IgD-negative memory B cell (primary cell): ENCODE measurements around the gene GALNT7. TPM values are rescaled to one million over a fixed set of nuclear protein-coding genes. Genes with fewer than 3 reads are reported as not detected.

Experiments used
- H3K27ac Mint-ChIP-seq, 3 donors: one replicate each; pipeline ENCODE4 v1.8.0; 2020 to 2022; ENCODE audit warnings: mild to moderate bottlenecking in 3 of 3, mixed read lengths in 3 of 3, moderate library complexity in 1 of 3
- H3K27me3 Mint-ChIP-seq: one replicate; pipeline ENCODE4 v1.8.0; 2021; ENCODE audit warnings: mixed read lengths
- H3K36me3 Mint-ChIP-seq: one replicate; pipeline ENCODE4 v1.8.0; 2020; ENCODE audit warnings: mild to moderate bottlenecking, mixed read lengths
- H3K4me1 Mint-ChIP-seq, 3 donors: one replicate each; pipeline ENCODE4 v1.8.0; 2020 to 2022; ENCODE audit warnings: mixed read lengths in 3 of 3, mild to moderate bottlenecking in 1 of 3
- H3K4me3 Mint-ChIP-seq, 4 donors: one replicate each; pipeline ENCODE4 v1.8.0; 2020 to 2022; ENCODE audit warnings: mild to moderate bottlenecking in 4 of 4, mixed read lengths in 4 of 4, moderate library complexity in 3 of 4
- H3K9me3 Mint-ChIP-seq, 3 donors: one replicate each; pipeline ENCODE4 v1.8.0; 2020 to 2021; ENCODE audit warnings: mixed read lengths in 3 of 3, mild to moderate bottlenecking in 1 of 3
- polyA plus RNA-seq: library from polyadenylated mRNA; unstranded; fragments of 300-500 nt; fragmentation: Illumina TruSeq; gene quantifications from one replicate; pipeline ENCODE4 v1.2.3, GENCODE V29; 2021

Gene GALNT7
- polyA plus RNA-seq, 1 donor from 2014 or later: 7.1 TPM

DNA sequence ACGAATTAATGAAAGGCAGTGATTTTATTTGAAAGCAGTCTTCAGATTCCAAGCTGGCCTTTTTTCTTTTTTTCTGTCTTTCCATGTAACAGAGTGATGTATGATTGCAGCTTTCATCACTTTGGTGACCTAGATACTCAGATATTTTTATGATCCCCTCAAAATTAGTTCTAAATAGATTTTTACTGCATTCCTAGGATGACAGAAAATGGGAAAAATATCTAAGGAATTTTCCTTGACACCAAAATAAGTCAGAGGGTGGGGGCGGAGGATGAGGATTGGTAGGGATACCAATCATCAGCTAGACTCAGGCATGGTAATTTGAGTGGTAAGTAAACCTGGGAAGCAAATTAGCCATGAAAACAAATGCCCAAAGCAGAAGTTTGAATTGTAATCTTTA is 177.5 kb downstream of the GALNT7 start:
- Mint-ChIP-seq H3K4me3 (no peak overlapping the region), H3K36me3 (no peaks in the 10 kb centered on the region), H3K9me3 (no peaks in the 10 kb centered on the region), H3K27ac (no peak overlapping the region), H3K4me1 (peaks cover 1 to 7% (median 4%) of the 10 kb centered on the region in 3 donors), H3K27me3 (no peaks in the 10 kb centered on the region)

DNA sequence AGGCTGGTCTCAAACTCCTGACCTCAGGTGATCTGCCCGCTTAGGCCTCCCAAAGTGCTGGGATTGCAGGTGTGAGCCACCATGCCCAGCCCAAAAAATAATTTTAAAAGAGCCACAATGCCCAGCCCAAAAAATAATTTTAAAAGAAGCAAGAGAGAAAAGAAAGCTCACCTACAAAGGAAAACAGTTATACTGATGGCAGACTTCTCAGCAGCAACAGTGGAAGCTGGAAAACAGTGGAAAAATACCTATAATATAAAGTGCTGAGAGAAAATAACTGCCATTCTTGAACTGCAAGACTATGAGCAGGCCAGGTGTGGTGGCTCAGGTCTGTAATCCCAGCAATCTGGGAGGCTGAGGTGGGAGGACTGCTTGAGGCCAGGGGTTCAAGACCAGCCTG is 178.9 kb downstream of the GALNT7 start:
- Mint-ChIP-seq H3K27ac (no peak overlapping the region), H3K9me3 (no peaks in the 10 kb centered on the region), H3K4me3 (no peak overlapping the region), H3K36me3 (no peaks in the 10 kb centered on the region), H3K4me1 (peaks cover 1 to 7% (median 4%) of the 10 kb centered on the region in 3 donors), H3K27me3 (no peaks in the 10 kb centered on the region)

GRCh38 chr4:173357939-173358338 is 189.3 kb downstream of the GALNT7 start:
- H3K27me3 Mint-ChIP-seq: peaks cover 2% of the 10 kb centered on the region
- no peak overlapping the region for H3K4me3 Mint-ChIP-seq
- no peak overlapping the region for H3K27ac Mint-ChIP-seq
- H3K36me3 Mint-ChIP-seq: no peaks in the 10 kb centered on the region
- no peaks in the 10 kb centered on the region for H3K9me3 Mint-ChIP-seq
- H3K4me1 Mint-ChIP-seq: no peaks in the 10 kb centered on the region

DNA sequence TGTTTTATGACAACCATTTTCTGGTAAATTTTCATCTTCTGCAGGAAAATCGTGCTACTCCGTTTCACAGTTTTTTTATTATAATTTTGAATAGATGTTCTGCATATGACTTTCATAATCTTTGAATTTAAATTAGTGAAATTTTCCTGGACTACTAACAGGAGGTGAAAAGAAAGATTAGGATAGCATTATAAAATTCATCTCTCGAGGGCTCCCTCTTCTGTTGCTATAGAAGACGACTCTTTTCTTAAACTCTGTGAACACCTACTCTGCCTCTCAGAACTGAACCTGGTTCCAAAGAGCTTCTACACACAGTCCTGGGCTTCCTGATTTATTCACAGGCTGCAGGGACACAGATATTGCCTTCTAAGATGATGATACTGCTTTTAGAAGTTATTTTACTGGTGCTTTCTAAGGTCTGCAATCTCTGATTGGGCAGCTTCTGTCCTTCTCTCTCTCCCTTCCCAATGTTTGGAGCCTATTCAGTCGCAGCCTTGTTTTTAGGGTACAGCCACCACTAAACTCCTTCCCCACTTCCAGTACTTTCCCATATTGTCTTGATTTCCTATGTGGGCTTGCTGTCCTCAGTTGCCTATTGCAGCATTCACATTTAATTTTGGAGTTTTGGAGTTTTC is 192.1 kb downstream of the GALNT7 start:
- H3K9me3 Mint-ChIP-seq: no peaks in the 10 kb centered on the region
- no peaks in the 10 kb centered on the region for H3K4me1 Mint-ChIP-seq
- no peak overlapping the region for H3K27ac Mint-ChIP-seq
- H3K4me3 Mint-ChIP-seq: no peak overlapping the region
- H3K36me3 Mint-ChIP-seq: no peaks in the 10 kb centered on the region
- peaks cover 2% of the 10 kb centered on the region for H3K27me3 Mint-ChIP-seq

GRCh38 chr4:173362666-173363065 is 194.1 kb downstream of the GALNT7 start:
- Mint-ChIP-seq H3K27me3 (peaks cover 2% of the 10 kb centered on the region), H3K36me3 (no peaks in the 10 kb centered on the region), H3K4me3 (no peak overlapping the region), H3K27ac (no peak overlapping the region), H3K9me3 (no peaks in the 10 kb centered on the region), H3K4me1 (no peaks in the 10 kb centered on the region)

GRCh38 chr4:173365359-173365996 is 196.9 kb downstream of the GALNT7 start:
- no peaks in the 10 kb centered on the region for H3K9me3 Mint-ChIP-seq

DNA sequence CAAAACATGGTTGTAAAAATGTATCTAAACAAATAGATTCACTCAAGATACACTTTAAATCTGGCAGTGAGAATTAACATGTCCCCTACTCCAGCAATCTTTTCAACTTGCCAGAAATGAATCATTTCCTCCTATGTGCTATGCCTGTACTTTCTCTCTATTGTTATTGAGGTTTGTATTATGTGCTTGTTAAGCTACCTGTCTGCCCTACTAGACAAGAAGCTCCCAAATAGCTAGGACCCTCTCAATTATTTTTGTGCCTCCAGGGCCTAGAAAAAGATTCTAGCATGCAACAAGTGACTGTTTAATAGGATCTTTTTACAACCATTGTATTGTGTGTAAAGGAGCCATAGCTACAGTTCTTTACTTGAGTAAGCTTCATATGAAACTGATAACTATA is 198.7 kb downstream of the GALNT7 start:
- no peaks in the 10 kb centered on the region for H3K9me3 Mint-ChIP-seq

More at GRCh38 chr4:173365359-173365996, 196.9 kb downstream of the GALNT7 start:
- peak overlapping the region in 1 of 4 donors; percentile 14 for H3K4me3 Mint-ChIP-seq
- no peaks in the 10 kb centered on the region for H3K27me3 Mint-ChIP-seq
- no peak overlapping the region for H3K27ac Mint-ChIP-seq
- H3K36me3 Mint-ChIP-seq: no peaks in the 10 kb centered on the region
- peaks cover 0 to 3% (median 0%) of the 10 kb centered on the region in 3 donors for H3K4me1 Mint-ChIP-seq

GRCh38 chr4:173367946-173368345 is 199.3 kb downstream of the GALNT7 start:
- no peaks in the 10 kb centered on the region for H3K9me3 Mint-ChIP-seq
- H3K27me3 Mint-ChIP-seq: peaks cover 2% of the 10 kb centered on the region
- no peaks in the 10 kb centered on the region for H3K36me3 Mint-ChIP-seq
- peaks cover 5 to 9% (median 5%) of the 10 kb centered on the region in 3 donors for H3K4me1 Mint-ChIP-seq
- no peak overlapping the region for H3K27ac Mint-ChIP-seq
- peak overlapping the region in 1 of 4 donors; percentile 24 for H3K4me3 Mint-ChIP-seq

More for the DNA sequence above, 198.7 kb downstream of the GALNT7 start:
- H3K4me3 Mint-ChIP-seq: peak overlapping the region in 1 of 4 donors; percentile 44
- H3K27me3 Mint-ChIP-seq: peaks cover 2% of the 10 kb centered on the region
- peaks cover 3 to 7% (median 5%) of the 10 kb centered on the region in 3 donors for H3K4me1 Mint-ChIP-seq
- no peaks in the 10 kb centered on the region for H3K36me3 Mint-ChIP-seq
- H3K27ac Mint-ChIP-seq: no peak overlapping the region

DNA sequence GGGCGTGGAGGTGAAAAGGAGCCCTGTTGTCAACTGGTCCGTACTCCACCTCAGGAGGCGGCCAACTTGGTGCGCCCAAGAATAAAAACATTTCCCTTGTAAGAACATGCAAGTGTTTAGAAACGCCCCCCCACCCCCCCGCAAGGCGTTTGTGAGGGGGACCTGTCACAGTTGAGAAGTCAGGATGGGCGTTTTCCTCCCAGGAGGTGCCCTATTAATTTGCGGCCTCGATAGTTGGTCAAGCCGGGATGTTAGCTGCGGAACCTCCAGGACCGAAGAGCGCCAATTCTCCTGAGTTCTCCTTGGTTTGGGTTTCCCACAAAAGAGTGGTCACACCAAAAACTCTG is 201.5 kb downstream of the GALNT7 start:
- no peaks in the 10 kb centered on the region for H3K36me3 Mint-ChIP-seq
- peaks cover 5 to 13% (median 9%) of the 10 kb centered on the region in 3 donors for H3K4me1 Mint-ChIP-seq
- H3K27me3 Mint-ChIP-seq: peaks cover 2% of the 10 kb centered on the region
- no peaks in the 10 kb centered on the region for H3K9me3 Mint-ChIP-seq
- H3K27ac Mint-ChIP-seq: peak overlapping the region; percentile 64 to 97 (median 92)
- H3K4me3 Mint-ChIP-seq: peak overlapping the region; percentile 82 to 100 (median 99)

DNA sequence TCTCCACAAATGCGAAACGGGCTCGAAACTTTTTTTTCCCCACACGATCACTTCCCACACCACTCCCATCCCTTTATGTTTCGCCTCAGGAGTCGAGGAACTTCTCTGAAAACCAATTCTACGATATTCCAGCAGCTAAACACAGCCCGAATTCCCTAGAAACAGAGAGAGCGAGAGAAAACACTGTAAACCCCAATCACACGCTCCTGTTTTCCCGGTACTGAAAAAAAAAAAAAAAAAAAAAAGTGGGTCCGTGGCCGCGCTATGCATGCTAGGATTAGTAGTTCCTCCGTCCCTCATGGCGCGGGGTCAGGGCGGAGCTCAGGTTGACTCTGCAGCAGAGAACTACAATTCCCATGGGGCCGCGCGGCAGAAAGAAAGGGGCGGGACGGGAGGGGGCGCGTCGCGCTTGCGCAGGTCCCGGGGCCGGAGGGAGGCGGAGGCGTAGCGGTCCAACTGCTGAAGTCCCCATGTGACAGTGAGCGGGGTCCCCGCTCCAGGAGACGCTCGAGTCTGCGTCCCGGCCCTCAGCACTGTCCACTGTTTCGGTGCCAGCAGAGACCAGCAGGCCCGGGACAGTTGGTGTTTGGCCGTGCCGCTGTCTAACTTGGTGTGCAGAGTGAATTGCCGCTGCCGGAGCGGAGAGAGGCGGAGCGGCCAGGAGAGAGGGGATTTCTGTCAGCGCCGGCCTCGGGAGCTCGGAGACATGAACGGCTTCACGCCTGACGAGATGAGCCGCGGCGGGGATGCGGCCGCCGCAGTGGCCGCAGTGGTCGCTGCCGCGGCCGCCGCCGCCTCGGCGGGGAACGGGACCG is 202.1 kb downstream of the GALNT7 start, which contains the start of gene SAP30:
TSS of gene SAP30 (plus strand) at position 478 of the 815 bp plus-strand sequence. CDS start at position 707, 229 bp downstream.
- peak within 1 kb of the TSS; percentile 82 to 100 (median 99) for H3K4me3 Mint-ChIP-seq
- peak within 1 kb of the TSS; percentile 87 to 97 (median 92) for H3K27ac Mint-ChIP-seq

DNA sequence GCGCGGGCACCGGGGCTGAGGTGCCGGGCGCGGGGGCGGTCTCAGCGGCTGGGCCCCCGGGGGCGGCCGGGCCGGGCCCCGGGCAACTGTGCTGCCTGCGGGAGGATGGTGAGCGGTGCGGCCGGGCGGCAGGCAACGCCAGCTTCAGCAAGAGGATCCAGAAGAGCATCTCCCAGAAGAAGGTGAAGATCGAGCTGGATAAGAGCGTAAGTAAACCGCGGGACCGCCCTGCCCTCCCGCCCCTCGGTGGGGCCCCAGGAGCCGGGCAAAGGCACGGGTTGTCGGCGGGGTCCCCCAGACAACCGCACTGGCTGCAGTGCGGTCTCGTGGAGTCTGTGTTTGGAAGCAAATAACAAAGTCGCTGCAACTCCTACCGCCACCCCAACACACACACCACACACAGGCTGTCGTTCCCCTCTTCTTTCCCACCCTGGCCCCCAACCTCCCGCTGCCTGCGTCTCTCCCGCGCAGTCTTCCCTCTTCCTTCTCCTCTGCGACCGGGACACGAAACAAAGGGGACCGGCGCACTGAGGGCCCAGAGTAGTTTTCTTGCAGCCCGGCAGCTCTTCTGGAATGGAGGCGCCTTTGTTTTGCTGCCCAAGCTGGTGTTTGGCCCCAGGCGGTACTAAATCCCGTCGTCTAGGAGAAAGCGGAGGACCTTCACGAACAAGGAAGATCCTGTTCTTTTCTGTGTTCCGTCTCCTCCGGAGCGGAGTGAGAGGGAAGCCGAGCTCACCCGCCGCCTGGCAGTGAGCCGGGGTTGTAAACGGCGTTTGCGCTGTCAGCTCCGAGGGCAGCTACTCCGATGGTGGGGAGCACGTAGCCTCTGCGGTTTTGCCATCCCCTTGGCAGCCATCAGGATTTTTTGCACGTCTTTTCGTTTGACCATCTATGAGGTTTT is 202.9 kb downstream of the GALNT7 start:
- Mint-ChIP-seq H3K4me1 (peaks cover 5 to 13% (median 9%) of the 10 kb centered on the region in 3 donors), H3K27ac (peak overlapping the region; percentile 37 to 89 (median 87)), H3K9me3 (no peaks in the 10 kb centered on the region), H3K4me3 (peak overlapping the region; percentile 82 to 99 (median 94)), H3K27me3 (peaks cover 2% of the 10 kb centered on the region), H3K36me3 (peaks cover 5% of the 10 kb centered on the region)

More for the DNA sequence above, 202.1 kb downstream of the GALNT7 start, which contains the start of gene SAP30:
- H3K9me3 Mint-ChIP-seq: no peaks in the 10 kb centered on the region
- peaks cover 2% of the 10 kb centered on the region for H3K27me3 Mint-ChIP-seq
- peaks cover under 1% of the 10 kb centered on the region for H3K36me3 Mint-ChIP-seq
- peaks cover 5 to 13% (median 9%) of the 10 kb centered on the region in 3 donors for H3K4me1 Mint-ChIP-seq
